RWPE2 (cell line): ENCODE measurements around the gene BTBD9.

Experiments
- ATAC-seq: fragments of 200-7000 bp; cut with Tn5 transposase; 3 replicates; pipeline ENCODE4 v1.9.1; 2021; ENCODE audit warnings: low read depth
- DNase-seq: peaks from one replicate; pipeline ENCODE4 v3.0.0-alpha.2; 2020; ENCODE audit warnings: low spot score
- H3K27ac ChIP-seq: fragments of 450-650 bp; 2 replicates; pipeline ENCODE4 v1.5.1; 2017; ENCODE audit warnings: mild to moderate bottlenecking; ENCODE audit not compliant: poor library complexity, severe bottlenecking
- H3K27me3 ChIP-seq: fragments of 250-450 bp; sonication (Bioruptor Pico); 2 replicates; pipeline ENCODE4 v1.5.1; 2021; ENCODE audit warnings: mild to moderate bottlenecking, moderate library complexity; ENCODE audit not compliant: insufficient read depth, poor library complexity, severe bottlenecking
- H3K36me3 ChIP-seq: fragments of 250-450 bp; sonication (Bioruptor Pico); 2 replicates; pipeline ENCODE4 v1.5.1; 2020; ENCODE audit warnings: low read depth, mild to moderate bottlenecking, moderate library complexity
- H3K4me1 ChIP-seq: fragments of 250-450 bp; sonication (Bioruptor Pico); 2 replicates; pipeline ENCODE4 v1.5.1; 2021; ENCODE audit warnings: mild to moderate bottlenecking, moderate library complexity; ENCODE audit not compliant: insufficient read depth, poor library complexity, severe bottlenecking
- H3K4me3 ChIP-seq: fragments of 250-450 bp; sonication (Bioruptor Pico); 2 replicates; pipeline ENCODE4 v1.5.1; 2021; ENCODE audit warnings: mild to moderate bottlenecking, moderate library complexity; ENCODE audit not compliant: severe bottlenecking
- H3K9me3 ChIP-seq: fragments of 250-450 bp; sonication (Bioruptor Pico); 2 replicates; pipeline ENCODE4 v1.5.1; 2021; ENCODE audit warnings: mild to moderate bottlenecking, moderate library complexity; ENCODE audit not compliant: severe bottlenecking
- CTCF ChIP-seq: fragments of 450-650 bp; IDR thresholded peaks from one replicate; pipeline ENCODE4 v1.5.1; 2017; ENCODE audit warnings: mild to moderate bottlenecking, moderate library complexity; ENCODE audit not compliant: poor library complexity, severe bottlenecking

The BTBD9 gene

DNA sequence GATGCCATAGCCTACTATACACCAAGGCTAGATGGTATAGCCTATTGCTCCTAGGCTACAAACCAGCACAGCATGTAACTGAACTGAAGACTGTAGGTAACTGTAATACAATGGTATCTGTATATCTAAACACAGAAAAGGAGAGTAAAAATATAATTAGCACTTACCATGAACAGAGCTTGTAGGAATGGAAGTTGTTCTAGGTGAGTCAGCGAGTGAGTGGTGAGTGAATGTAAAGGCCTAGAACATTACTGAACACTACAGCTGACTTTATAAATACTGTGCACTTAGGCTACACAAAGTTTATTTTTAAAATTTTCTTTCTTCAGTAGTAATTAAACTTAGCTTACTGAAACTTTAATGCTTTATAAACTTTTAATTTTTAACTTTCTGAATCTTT, 129.5 kb downstream of the BTBD9 start:
- Histone ChIP-seq H3K9me3 (no peaks in the 10 kb centered on the region), H3K4me1 (peaks cover 14% of the 10 kb centered on the region), H3K27ac (no peak overlapping the region), H3K4me3 (no peak overlapping the region), H3K36me3 (no peaks in the 10 kb centered on the region), H3K27me3 (no peaks in the 10 kb centered on the region)
- TF ChIP-seq CTCF = no peak
- DNase-seq (no peak), ATAC-seq (peak; percentile 50; the same call in 1 of the 3 replicates)

DNA sequence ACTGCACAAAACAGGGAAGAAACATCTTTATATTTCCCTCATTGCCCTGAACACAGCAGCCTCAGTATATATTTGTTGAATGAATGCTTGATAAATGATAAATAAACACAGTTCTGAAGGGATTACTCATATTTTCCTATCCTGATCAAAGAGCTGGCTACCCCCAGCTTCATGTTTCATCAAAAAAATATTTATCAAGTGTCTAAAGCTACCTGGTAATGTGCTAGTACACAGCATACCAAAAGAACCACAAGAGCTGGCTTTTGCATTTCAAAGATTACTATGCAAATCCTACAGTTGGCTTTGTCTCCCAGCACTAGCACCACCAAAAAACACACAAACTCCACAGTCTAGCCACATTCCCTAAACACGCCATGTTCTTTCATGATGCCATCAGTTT, 130.0 kb downstream of the BTBD9 start:
- no peak for TF ChIP-seq CTCF
- H3K36me3 ChIP-seq = no peaks in the 10 kb centered on the region
- peak; percentile 64; the same call in 2 of the 3 replicates for ATAC-seq
- H3K27me3 ChIP-seq = no peaks in the 10 kb centered on the region
- no peak overlapping the region for H3K27ac ChIP-seq
- H3K4me3 ChIP-seq = no peak overlapping the region
- peaks cover 14% of the 10 kb centered on the region for H3K4me1 ChIP-seq
- no peak for DNase-seq
- H3K9me3 ChIP-seq = no peaks in the 10 kb centered on the region

DNA sequence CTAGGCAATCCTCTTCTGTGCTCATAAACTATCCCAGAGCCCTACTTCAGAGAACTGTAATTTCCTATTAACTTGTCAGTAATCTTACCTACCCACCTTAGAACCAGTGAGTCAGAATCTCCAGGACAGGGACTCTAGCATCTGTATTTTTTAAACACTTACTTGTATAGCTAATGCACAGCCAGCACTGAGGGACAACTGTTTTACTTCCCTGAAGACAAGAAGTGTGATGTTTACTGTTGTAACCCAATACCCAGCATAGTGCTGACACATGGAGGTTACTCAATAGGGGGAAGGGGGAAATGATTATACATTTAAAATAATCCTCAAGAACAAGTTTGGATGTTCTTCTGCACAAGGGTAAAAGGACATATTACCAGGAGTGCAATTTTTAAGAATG, 130.8 kb downstream of the BTBD9 start:
- Histone ChIP-seq H3K4me3 (no peak overlapping the region), H3K27me3 (no peaks in the 10 kb centered on the region), H3K36me3 (no peaks in the 10 kb centered on the region), H3K27ac (no peak overlapping the region), H3K9me3 (no peaks in the 10 kb centered on the region), H3K4me1 (peaks cover 14% of the 10 kb centered on the region)
- DNase-seq = no peak
- no peak for TF ChIP-seq CTCF
- ATAC-seq = peak; percentile 60; the same call in 2 of the 3 replicates

- DNase-seq = no peak
- no peak overlapping the region for H3K27ac ChIP-seq
- H3K36me3 ChIP-seq = no peaks in the 10 kb centered on the region
- no peak overlapping the region for H3K4me3 ChIP-seq
- no peak for TF ChIP-seq CTCF
- no peak for ATAC-seq
- no peaks in the 10 kb centered on the region for H3K9me3 ChIP-seq
- no peaks in the 10 kb centered on the region for H3K27me3 ChIP-seq
- H3K4me1 ChIP-seq = peaks cover 14% of the 10 kb centered on the region
These were observed 131.4 kb downstream of the BTBD9 start for GRCh38 chr6:38508286-38508685.

DNA sequence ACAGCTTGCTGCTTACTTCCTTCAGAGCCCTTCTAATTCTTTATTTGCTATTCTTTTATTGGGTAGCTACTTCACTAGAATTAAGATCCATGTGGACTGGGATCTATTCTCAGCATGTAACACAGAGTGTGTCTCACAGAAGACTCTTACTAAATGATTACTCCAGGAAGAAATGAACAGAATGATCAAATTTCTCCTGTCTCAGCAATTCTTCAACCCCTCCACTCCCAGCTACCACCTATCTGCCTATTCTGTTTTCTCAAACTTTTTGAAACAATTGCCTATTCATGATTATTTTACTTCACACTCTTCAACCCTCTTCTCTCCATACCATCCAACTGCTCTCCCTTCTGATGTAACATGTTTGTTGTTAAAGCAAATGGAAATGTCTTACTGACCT, 132.6 kb downstream of the BTBD9 start:
- H3K27me3 ChIP-seq = no peaks in the 10 kb centered on the region
- ATAC-seq (no peak), DNase-seq (no peak)
- no peak for TF ChIP-seq CTCF
- H3K4me1 ChIP-seq = peaks cover 14% of the 10 kb centered on the region
- no peak overlapping the region for H3K27ac ChIP-seq
- H3K36me3 ChIP-seq = no peaks in the 10 kb centered on the region
- no peaks in the 10 kb centered on the region for H3K9me3 ChIP-seq
- H3K4me3 ChIP-seq = no peak overlapping the region
